Liver (tissue), 3 donors: ENCODE results near the gene TWSG1.

Experiments used
- FOXA1 ChIP-seq: IDR thresholded peaks from 2 replicates; pipeline ENCODE4 v1.6.1; 2016; ENCODE audit warnings: antibody characterized with exemption
- FOXA2 ChIP-seq: IDR thresholded peaks from 2 replicates; pipeline ENCODE4 v1.6.1; 2016; ENCODE audit warnings: antibody characterized with exemption
- SP1 ChIP-seq: IDR thresholded peaks from 2 replicates; pipeline ENCODE4 v1.6.1; 2018; ENCODE audit warnings: antibody characterized with exemption, mild to moderate bottlenecking
- YY1 ChIP-seq: IDR thresholded peaks from 2 replicates; pipeline ENCODE4 v1.6.1; 2016; ENCODE audit warnings: antibody characterized with exemption, mild to moderate bottlenecking
- TF ChIP-seq, protein P1 (sequence below): IDR thresholded peaks from 2 replicates; pipeline ENCODE4 v1.6.1; 2016; ENCODE audit warnings: antibody characterized with exemption, mild to moderate bottlenecking
- TF ChIP-seq, protein P2 (sequence below): fragments of 150-350 bp; IDR thresholded peaks from 2 replicates; pipeline ENCODE4 v1.5.1; 2017; ENCODE audit warnings: improper control_type of control experiment, low read depth, low read length; ENCODE audit not compliant: missing input control
- TF ChIP-seq, protein P3 (sequence below): IDR thresholded peaks from 2 replicates; pipeline ENCODE4 v1.6.1; 2016; ENCODE audit warnings: antibody characterized with exemption
- TF ChIP-seq, protein P4 (sequence below): IDR thresholded peaks from 2 replicates; pipeline ENCODE4 v1.6.1; 2016; ENCODE audit warnings: antibody characterized with exemption
- donor health status: healthy.
- donor health status: healthy.

DNA sequence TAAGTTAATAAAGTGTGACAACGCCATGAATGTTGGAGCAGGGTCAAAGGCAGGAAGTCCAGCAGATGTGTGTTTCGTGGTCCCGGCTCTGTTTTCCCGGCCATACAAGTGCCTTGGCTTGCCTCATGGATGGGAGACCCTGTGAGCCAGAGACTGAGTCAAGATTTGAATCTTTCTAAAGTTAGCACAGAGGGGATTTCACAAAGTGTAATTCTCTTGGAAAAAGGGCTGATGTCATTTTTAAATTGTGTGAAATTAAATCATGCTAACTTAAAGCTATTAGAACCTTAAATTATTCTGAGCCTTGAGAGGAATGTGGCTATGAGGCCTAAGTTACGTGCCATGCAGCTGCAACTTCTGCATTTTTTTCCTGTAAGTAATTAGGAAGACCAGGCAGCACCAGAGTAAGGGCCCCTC lies 102.5 kb downstream of the TWSG1 start:
- TF ChIP-seq SP1: no peak
- TF ChIP-seq, protein P1, sequence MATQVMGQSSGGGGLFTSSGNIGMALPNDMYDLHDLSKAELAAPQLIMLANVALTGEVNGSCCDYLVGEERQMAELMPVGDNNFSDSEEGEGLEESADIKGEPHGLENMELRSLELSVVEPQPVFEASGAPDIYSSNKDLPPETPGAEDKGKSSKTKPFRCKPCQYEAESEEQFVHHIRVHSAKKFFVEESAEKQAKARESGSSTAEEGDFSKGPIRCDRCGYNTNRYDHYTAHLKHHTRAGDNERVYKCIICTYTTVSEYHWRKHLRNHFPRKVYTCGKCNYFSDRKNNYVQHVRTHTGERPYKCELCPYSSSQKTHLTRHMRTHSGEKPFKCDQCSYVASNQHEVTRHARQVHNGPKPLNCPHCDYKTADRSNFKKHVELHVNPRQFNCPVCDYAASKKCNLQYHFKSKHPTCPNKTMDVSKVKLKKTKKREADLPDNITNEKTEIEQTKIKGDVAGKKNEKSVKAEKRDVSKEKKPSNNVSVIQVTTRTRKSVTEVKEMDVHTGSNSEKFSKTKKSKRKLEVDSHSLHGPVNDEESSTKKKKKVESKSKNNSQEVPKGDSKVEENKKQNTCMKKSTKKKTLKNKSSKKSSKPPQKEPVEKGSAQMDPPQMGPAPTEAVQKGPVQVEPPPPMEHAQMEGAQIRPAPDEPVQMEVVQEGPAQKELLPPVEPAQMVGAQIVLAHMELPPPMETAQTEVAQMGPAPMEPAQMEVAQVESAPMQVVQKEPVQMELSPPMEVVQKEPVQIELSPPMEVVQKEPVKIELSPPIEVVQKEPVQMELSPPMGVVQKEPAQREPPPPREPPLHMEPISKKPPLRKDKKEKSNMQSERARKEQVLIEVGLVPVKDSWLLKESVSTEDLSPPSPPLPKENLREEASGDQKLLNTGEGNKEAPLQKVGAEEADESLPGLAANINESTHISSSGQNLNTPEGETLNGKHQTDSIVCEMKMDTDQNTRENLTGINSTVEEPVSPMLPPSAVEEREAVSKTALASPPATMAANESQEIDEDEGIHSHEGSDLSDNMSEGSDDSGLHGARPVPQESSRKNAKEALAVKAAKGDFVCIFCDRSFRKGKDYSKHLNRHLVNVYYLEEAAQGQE: no peak
- TF ChIP-seq, protein P2, sequence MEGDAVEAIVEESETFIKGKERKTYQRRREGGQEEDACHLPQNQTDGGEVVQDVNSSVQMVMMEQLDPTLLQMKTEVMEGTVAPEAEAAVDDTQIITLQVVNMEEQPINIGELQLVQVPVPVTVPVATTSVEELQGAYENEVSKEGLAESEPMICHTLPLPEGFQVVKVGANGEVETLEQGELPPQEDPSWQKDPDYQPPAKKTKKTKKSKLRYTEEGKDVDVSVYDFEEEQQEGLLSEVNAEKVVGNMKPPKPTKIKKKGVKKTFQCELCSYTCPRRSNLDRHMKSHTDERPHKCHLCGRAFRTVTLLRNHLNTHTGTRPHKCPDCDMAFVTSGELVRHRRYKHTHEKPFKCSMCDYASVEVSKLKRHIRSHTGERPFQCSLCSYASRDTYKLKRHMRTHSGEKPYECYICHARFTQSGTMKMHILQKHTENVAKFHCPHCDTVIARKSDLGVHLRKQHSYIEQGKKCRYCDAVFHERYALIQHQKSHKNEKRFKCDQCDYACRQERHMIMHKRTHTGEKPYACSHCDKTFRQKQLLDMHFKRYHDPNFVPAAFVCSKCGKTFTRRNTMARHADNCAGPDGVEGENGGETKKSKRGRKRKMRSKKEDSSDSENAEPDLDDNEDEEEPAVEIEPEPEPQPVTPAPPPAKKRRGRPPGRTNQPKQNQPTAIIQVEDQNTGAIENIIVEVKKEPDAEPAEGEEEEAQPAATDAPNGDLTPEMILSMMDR: no peak
- TF ChIP-seq, protein P3, sequence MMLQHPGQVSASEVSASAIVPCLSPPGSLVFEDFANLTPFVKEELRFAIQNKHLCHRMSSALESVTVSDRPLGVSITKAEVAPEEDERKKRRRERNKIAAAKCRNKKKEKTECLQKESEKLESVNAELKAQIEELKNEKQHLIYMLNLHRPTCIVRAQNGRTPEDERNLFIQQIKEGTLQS: no peak
- no peak for TF ChIP-seq FOXA1
- TF ChIP-seq FOXA2: no peak
- TF ChIP-seq, protein P4, sequence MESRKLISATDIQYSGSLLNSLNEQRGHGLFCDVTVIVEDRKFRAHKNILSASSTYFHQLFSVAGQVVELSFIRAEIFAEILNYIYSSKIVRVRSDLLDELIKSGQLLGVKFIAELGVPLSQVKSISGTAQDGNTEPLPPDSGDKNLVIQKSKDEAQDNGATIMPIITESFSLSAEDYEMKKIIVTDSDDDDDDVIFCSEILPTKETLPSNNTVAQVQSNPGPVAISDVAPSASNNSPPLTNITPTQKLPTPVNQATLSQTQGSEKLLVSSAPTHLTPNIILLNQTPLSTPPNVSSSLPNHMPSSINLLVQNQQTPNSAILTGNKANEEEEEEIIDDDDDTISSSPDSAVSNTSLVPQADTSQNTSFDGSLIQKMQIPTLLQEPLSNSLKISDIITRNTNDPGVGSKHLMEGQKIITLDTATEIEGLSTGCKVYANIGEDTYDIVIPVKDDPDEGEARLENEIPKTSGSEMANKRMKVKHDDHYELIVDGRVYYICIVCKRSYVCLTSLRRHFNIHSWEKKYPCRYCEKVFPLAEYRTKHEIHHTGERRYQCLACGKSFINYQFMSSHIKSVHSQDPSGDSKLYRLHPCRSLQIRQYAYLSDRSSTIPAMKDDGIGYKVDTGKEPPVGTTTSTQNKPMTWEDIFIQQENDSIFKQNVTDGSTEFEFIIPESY: no peak
- TF ChIP-seq YY1: no peak
